NAMALWA (cell line): ENCODE results near the gene EFNB1.
"Not testable (repeated sequence)": the region's sequence is repeated elsewhere in the genome, so short reads cannot be mapped to it uniquely, and the experiment has no call there.

Source experiments
- DNase-seq: peaks from one replicate; pipeline ENCODE4 v3.0.0-alpha.2; 2015; ENCODE audit warnings: low spot score

The EFNB1 gene

DNA sequence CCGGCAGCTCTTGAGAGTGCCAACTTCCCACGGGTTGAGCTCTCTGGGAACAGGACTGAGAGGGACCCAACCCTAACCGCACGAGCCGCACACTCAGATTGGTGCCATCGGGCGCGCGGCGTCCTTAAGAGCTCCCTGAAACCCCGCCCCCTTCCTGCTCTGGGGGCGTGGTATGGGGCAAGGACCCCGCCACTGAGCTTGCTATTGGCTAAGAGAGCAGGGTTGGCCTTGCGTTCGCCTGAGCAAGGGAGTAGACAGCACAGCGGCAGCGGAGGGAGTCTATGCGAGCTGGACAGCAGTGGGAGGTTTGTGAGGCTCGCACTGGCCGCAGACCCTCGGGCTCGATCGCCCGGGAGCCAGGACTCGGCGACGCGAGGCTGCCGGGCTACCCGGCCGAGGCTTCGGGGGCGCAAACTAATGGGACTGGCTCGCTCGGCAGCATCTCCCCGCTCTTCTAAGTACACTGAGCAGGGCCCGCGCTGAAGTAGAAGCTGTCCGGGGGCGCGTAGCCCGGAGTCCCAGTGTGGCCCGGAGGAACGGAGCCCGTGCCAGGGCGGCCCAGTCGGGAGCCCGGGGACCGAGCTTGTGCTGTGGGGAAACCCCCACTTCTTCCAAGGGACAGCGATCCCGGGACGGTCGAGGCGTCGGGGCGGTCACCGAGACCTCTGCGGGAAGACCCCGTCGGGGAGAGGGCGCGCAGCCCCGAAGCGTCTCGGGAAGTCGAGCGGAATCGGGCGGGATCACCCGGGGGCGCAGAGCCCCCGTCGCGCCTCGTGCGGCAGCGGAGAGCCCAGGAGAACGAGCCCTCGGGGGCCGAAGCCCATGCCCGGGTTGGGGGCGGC is at the start of gene EFNB1:
EFNB1 (plus strand) TSS at position 282 of the 842 bp plus-strand sequence. CDS start 756 bp downstream, outside the sequence.
- DNase-seq = peak; percentile 92

DNA sequence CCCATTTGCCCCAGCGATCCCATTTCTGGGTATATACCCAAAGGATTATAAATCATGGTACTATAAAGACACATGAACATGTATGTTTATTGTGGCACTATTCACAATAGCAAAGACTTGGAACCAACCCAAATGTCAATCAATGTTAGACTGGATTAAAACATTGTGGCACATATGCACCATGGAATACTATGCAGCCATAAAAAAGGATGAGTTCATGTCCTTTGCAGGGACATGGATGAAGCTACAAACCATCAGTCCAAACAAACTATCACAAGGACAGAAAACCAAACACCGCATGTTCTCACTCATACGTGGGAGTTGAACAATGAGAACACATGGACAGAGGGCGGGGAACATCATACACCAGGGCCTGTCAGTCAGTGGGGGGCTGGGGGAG is 47.5 kb upstream of the EFNB1 start:
- DNase-seq = not testable (repeated sequence)

DNA sequence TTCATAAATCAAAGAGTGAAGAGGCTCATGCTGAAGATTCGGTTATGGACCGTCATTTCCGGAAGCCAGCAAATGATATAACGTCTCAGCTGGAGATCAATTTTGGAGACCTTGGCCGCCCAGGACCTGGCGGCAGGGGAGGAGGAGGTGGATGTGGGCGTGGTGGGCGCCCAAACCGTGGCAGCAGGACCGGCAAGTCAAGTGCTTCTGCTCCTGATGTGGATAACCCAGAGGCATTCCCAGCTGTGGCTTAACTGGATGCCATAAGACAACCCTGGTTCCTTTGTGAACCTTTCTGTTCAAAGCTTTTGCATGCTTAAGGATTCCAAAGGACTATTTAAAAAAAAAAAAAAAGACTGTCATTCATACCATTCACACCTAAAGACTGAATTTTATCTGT is 44.0 kb upstream of the EFNB1 start:
- no peak for DNase-seq

DNA sequence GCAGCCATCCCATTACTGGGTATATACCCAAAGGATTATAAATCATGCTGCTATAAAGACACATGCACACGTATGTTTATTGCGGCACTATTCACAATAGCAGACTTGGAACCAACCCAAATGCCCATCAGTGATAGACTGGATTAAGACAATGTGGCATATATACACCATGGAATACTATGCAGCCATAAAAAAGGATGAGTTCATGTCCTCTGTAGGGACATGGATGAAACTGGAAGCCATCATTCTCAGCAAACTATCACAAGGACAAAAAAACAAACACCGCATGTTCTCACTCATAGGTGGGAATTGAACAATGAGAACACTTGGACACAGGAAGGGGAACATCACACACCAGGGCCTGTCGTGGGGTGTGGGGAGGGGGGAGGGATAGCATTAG is 42.2 kb upstream of the EFNB1 start:
- not testable (repeated sequence) for DNase-seq

DNA sequence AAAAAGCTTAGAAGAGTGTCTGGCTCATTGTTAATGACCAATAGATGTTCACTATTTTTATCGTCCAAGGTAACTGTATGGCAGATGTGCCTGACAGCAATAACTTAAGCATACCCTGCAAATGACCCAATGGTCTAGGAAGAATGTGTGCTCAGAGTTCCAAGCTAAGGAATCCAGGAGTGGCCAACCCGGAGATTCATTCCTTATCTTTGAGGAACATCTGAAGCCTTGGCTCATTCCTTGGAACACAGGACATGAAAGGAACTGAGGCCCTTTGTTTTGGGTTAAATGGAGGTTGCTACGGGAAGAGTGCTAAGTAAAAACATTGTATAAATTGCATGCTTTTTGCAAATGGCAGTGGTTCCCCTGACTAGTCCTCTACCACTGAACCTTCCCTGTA is 38.9 kb upstream of the EFNB1 start:
- no peak for DNase-seq

DNA sequence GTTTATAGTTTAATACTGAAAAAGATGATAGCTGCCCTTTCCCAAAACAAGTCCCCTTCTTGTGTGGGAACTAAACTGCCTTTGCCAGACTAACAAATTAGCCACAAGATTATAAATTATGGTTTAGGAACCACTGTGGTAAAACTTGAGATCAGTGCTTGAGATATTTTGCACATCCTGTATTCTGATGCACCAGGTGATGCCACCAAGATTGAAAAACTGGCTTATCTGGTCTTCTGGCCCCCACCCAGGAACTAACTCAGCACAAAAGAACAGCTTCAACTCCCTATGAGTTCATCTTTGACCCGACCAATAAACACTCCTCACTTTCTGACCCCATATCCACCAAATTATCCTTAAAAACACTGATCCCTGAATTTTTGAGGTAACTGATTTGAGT is 36.7 kb upstream of the EFNB1 start:
- no peak for DNase-seq

DNA sequence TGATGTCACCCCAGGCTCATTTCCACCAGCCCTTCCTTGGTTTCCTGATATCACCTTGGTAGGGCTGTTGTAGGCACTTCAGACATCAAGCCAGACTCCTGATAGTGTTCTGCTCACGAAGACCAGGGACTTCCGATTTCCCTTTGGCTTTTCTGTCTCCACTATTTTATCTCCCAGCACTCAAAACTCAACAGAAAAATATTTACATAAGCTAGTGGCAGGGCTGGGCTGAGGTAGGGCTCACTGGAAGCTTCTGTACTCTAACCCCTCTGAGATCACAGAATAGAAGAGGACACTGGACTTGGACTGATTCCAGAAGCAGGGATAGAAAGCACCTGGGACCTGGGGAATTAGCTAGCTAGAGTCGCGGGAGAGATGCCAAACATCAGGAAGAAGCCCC is 34.4 kb upstream of the EFNB1 start:
- DNase-seq = no peak

DNA sequence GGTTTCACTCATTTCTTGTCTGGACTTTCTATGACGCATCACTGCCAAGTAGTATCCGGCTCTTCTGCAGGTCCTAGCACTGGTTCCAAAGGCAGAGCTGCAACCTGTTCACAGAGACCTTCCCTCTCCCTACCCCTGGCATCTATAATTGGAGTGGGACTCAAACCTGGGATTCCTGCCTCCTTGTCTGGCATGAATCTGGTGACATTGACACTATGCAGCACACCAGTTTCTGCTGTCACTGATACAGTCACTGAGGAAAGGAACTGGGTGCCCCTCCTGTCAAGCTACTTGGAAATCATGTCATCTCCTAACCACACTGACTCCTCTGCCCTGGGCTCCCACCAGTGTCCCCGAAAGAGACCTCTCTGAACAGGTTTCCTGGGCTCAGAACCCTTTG is 33.1 kb upstream of the EFNB1 start:
- DNase-seq = no peak

DNA sequence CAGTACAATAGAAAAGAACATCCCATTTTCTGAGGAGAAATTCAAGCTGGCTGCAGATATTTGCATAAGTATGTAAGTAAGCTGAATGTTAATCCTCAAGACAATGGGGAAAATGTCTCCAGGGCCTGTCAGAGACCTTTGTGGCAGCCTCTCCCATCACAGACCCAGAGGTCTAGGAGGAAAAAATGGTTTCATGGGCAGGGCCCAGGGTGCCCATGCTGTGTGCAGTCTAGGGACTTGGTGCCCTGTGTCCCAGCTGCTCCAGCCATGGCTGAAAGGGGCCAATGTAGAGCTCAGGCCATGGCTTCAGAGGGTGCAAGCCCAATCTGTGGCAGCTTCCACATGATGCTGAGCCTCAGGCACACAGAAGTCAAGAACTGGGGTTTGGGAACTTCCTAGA is 30.4 kb upstream of the EFNB1 start:
- DNase-seq = not testable (repeated sequence)

DNA sequence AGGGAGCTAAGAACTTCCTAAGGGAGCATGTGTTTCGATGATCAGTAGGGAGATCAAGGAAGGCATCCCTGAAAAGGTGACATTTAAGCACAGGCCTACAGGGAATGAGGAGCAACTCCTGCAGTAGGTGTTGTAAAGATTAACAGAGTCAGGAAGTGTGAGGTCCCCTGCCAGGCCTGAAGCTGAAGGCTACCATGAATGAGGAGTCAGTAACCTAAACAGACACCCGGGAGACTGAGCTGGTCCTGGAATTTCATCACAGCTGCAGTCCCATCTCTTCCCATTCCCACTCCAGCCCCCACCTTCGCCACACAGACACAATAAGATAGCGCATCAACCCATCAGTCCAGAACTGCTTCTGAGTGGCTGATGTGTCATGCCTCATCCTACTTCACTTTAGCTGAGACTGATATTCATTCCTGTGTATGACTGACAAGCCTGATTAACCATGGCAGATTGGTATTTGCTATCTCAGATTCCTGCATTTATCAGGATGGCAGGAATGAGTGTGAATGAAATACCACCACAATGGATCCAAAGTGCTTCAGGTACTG is 27.0 kb upstream of the EFNB1 start:
- no peak for DNase-seq

DNA sequence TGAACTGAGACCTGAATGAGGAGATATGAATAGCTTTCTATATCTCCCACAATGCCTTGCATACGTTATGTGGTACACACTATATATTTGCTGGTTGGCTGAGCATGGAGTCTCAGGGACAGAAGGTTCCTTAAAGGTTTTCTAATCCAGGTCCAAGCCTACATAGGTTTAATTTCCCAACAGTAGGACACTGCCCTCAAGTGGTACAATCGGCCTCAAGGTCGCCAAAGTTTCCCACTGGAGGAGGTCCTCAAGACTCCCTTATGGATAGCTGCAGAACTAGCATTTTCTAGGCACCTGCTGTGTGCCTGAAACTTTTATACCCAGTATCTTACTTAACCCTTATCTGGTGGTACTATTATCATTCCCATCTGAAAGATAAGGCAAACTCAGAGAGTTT is 21.0 kb upstream of the EFNB1 start:
- no peak for DNase-seq

DNA sequence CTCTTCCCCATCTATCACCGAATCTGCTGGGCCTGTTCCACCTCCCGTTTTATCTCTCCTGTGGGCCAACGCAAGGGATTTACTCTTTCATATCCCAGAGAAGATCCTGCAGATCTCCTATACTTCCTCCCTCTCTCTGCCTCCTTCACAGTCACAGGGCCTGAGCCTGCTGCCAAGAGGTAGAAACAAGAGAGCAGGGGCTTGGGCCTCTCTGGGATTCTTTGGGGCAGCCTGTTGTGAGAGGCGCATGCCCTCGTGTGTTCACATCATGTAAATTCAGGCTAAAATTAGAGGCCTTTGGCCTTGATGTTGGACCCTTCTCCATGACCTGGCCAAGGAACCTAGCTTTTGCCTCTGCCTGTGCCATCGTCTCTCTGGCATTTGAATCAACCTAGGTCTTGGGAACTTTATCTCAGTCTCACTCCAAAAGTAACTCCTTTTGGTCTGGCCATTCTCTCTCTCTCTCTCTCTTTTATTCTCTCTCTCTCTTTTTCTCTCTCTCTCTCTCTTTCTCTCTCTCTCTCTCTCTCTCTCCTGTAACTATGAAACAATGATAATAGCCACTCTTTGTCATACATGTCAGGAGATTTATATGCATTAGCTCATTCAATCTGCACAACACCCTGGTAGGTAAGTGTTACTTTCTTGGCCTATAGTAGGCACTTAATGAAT is 20.0 kb upstream of the EFNB1 start:
- no peak for DNase-seq

DNA sequence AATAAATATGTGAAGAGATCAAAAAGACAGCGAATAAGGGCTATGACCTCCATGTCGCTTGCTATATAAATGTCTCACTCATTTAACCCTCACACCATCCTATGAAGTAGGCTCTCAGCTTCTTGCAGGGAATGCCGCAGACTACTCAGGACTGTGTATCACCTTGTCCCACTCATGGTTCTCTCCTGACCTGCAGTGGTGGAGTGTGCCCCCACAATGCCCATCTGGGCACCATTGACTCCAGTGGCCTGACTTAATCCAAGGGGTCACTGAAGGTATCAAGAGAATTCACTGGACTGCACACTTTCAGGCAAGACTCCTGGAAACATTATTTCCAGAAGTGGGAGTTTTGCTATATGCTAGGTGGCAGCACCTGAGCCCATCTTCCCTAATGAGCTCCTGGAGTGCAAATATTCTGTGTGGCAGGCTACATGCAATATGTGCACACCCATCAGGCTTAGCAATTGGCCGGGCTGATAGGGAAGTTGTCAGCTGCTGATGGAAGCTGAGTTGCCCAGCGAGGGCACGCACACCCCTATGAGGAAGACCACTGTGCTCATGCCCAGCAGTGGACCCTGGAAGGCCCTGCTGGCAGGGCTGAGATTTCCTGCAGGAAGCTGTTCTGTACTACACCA is 8.2 kb upstream of the EFNB1 start:
- no peak for DNase-seq

DNA sequence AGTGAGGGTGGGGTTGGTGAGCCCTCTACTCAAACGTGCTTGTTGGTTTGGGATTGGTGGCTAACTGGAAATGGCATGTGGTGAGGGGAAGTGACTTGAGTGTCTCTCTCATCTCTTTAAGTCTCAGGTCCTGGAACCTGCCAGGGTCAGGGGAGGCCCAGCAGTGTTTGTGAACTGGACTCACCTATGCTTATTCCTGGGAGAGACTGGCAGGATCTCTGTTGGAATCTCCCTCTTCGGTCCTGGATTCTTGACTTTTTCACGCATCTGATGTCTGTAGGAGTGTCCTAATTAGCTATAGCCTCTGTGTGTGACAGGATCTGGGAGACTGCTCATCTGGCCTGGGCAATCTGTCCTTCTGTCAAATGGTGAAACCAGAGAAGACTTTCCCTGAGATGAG is 7.2 kb upstream of the EFNB1 start:
- DNase-seq = no peak

DNA sequence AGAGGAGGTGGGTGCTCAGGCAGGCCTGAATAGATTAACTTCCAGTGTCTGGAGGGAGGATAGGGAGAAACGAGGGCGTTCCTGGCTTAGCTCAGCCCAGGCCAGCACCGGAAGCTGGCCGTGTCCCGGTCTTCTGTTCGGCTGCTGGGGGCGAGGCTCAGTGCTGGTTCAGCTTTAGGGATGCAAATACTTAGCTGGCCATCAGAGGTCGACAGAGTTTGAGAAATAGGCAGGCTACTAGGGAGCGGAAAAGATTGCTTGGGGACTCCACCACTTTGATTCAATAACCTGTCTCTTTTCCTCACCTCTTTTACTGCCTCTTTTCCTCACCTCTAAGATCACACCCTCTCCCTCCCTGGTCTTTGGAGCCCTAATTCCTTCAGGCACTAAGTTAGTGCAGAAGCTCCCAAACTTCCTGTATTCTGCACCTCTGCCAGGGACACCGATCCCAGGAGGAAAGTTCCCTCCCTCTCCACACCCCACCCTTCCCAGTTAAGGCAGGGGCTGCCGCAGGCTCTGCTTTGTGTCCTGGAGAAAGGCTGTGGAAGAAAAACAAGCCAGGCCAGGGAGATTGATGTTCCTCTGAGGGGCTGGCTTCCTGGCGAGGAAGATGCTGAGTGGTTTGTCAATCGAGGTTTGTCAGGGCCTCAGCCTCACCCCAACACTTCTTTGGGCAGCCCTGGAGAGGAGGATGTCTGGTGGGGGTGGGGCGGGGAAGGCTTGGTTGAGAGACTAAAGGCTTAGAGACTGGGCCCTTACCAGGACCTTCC is 6.0 kb upstream of the EFNB1 start:
- peak; percentile 48 for DNase-seq

DNA sequence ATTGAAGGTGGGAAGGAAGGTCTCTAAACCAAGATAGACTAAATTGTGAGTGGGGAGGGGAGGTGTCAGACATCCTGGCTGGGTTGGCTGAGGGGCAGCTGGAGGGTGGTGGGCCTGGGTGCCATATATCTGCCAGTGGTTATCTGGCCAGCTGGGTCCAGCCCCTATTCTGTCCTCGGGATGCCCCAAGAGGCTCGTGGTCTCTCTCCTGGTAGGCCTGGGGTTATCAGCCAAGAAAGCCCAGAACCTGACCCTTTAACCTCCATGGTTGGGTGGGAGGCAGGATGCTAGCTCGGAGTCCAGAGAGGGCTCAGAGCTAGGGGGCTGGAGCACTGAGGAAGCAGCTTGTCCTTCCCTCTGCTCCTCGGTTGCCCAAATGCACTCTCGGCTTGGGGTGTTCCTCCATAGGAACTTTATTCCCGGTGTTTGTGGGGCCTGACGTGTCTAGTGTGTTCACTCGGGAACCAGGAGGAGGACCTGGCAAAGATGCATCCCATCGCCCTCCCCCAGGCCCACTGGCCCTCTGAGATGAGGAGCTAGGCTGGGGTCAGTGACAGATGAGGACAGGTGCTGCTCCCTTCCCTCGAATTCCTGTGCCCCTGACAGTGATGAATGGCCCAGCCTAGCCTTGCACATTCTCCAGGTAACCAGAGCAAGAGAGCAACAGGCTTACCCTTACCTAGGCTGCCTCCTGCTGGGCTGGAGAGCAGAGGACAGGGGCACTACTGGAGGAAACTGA is 5.2 kb upstream of the EFNB1 start:
- no peak for DNase-seq

DNA sequence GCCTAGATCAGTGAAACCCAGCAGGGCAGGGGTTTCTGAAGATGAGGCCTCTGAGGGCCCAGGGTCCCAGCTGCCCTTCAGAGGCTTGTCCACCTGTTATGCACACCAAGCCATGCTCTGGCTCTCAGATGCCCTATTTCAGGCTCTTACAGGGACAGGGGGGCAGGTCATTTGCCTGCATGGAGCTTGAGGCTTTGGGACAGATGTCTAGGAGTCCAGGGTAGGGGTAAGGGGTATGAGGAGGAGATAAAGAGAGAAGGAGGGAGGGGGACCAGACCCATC is 4.7 kb upstream of the EFNB1 start:
- no peak for DNase-seq

DNA sequence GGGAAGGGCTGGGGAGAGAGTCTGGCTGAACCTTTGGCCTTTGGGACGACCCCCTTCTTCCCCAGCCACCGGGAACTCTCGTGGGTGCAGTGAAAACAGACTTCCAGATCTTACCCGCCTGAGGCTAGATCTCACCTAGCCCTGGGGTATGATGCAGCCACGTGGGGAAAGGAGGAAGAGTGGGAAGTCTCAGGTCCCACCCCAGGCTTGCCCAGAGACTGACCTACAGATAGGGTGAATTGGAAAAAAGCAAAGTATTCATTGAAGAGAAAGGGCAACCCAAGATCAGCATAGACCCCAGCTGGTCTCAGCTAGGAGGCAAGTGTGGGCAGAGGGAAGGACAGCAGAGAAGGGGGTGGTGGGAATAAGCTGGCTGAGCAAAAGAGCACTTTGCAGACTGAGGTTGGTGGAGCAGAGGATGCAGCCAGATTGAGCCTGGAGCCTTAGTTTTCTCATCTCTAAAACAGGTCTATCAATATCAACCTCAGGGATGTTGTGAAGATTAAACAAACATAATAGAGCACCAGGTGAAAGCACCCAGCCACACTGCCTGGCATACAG is 4.2 kb upstream of the EFNB1 start:
- no peak for DNase-seq

DNA sequence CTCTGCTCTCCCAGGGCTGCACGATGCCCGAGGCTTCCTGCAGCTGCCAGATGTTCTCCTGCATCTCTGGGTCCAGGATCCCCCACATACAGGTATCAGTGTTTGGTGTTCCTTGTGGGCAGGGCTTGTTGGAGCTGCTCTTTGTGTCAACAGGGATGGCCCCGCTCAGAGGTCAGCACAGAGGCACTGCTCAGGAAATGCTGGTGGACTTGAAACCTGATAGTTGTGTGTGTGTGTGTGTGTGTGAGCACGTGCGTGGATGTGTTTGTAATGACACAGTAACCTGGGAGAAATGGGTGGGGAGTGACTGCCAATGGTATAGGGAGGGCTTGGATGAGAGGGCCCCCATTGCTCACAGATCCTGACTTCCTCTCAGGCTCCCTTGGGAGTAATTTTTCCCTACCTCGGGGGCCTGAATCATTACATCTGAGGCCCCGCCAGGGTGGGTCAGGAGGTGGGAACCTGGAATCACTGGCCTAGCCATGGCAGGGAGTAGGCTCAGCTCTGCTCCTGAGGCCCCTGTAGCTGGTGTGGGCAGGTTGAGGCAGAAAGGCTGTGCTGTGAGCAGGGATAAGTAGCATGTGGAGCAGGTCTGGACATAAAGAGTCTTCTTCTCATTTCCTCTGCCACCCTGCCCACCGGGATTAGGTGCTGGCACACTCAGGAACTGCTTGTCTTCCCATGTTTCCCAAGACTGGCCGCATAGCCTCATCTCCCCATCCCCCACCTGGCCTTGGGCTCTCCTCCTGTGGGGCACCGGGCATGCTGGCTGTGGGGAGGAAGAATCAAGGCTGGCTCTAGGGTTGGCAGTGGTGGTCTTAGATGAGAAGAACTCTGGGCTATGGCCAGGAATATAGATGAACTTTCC is 2.5 kb upstream of the EFNB1 start:
- DNase-seq = no peak

DNA sequence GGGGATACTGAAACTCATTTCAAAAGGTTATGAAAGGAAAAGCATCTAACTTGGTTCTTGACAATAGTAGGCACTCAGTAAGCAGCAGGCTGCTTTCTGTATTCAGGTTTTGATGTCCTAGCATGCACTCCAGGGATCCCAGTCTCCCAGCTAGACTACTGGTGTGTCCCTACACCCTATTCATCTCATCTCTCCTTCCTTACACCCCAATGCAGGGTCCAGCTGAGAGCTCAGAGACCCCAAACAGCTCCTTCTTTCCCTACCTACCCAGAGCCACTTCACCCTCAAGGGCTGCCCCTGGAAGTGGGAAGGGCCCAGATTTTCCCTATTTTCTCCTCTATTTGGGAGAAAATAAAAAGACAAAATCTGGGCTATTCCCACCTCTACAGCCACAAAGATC is 1.6 kb upstream of the EFNB1 start:
- DNase-seq = no peak
